Tongue (tissue), 2 donors: Measurements from ENCODE around the gene MKRN2OS. TPM values are rescaled to one million over a fixed set of nuclear protein-coding genes. Genes with fewer than 3 reads are reported as not detected.

Source experiments
- DNase-seq: peaks from one replicate; pipeline ENCODE4 v3.0.0-alpha.2; 2015
- total RNA-seq: library from RNA; depleted of rRNA; stranded (reverse); fragments of >200 nt; gene quantifications from one replicate; pipeline ENCODE4 v1.2.3, GENCODE V29; 2014

The MKRN2OS gene
- not detected for total RNA-seq

- DNase-seq = no peak
Measured at GRCh38 chr3:12545473-12545791, at the start of gene MKRN2OS. MKRN2OS (minus strand) TSS chr3:12545499; CDS start chr3:12545464, 35 bp downstream.

- DNase-seq = no peak
Measured at GRCh38 chr3:12593473-12593872, 48.2 kb upstream of the MKRN2OS start.

- no peak for DNase-seq
Measured at GRCh38 chr3:12591997-12592715, 46.9 kb upstream of the MKRN2OS start.

GRCh38 chr3:12591456-12591855 is 46.2 kb upstream of the MKRN2OS start:
- no peak for DNase-seq

DNA sequence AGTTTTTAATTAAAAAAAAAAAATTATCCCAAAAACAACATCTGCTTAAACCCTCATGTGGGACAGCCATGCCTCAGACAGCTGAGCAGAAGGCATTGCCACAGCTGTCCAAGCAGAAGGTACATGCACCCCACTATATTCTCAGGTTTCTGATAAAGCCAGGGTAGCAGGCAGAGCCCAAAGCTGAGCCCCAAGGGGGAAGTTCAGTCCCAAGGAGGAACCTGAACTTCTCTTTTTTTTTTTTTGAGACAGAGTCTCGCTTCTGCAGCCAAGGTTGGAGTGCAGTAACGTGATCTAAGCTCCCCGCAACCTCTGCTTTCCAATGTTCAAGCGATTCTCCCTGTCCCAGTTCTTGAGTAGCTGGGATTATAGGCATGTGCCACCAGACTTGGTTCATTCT is 44.8 kb upstream of the MKRN2OS start:
- DNase-seq = no peak

GRCh38 chr3:12588039-12589009 is 43.0 kb upstream of the MKRN2OS start:
- DNase-seq = no peak

DNA sequence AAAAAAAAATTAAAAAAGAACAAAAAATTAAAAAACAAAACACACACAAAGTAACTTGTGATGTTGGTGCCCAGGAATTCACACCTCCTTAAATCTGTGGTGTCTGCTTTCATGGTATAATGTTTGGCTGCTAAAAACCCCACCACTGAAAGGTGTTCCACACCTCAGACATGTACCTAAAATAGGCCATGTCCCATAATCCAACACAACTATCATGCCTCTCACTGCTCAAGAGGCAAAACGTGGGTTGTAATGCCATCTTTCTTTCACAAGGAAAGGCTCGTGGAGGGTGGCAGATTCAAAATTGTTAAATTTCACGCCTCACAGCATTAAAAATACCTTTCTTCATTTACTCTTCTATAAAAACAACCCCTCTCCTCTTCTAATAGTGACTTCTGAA is 41.1 kb upstream of the MKRN2OS start:
- DNase-seq = no peak

DNA sequence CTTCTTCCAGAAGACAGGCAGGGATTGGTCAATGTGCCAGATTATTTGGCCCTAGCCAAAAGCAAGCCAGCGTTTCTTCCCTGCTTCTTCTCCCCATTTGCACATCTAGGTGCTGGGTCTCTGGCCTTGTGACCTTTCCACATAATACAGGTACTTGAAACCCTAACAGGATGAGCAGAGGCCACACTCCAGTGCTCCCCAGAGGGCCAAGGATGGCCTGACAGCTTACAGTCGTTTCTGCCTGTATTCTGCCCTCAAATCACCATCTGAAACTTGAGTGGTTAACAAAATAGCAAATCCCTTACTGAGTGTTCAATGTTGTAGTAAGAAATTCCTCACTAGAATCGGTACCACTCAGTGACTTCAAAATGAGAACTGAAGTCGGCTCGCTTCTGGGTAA is 40.7 kb upstream of the MKRN2OS start:
- DNase-seq = no peak

DNA sequence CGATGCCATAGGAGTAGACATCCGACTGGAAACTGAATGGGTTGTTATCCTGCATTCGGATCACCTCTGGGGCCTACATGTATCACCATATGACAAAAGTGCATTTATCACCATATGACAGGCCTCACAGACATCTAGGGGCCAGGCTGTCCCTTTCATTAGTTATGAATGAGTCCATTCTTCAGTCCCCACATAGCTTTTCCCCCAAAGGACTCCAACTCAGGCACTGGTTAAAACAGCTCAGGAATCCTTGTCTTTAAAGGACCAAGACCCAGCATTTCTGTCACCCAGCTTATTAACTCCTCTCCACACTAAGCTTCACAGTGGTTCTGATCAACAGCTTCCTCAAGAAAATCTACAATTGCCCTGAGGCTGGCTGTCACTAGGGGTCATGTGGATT is 39.9 kb upstream of the MKRN2OS start:
- DNase-seq = no peak

DNA sequence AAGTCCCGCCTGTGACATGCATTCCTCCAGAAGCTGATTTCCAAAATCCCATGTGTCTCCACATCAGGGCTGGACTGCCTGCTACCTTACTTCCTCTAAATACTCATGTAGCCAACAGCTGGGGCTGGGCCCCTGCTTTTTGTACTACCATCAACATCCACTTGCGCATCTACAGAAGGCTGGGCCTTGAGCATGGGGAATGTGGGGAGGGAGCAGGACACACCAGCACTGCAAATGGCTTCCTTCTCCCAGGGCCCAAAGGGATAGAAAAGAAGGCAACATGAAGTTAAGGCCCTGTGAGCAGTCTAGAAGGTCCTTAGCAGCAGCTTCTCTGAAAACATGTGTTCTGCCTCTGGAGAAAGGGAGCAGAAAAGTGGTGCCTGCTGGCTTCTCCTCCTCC is 38.8 kb upstream of the MKRN2OS start:
- no peak for DNase-seq

GRCh38 chr3:12583280-12583679 is 38.0 kb upstream of the MKRN2OS start:
- no peak for DNase-seq

GRCh38 chr3:12582730-12583129 is 37.4 kb upstream of the MKRN2OS start:
- DNase-seq = no peak

GRCh38 chr3:12579905-12580304 is 34.6 kb upstream of the MKRN2OS start:
- DNase-seq = no peak

GRCh38 chr3:12579456-12579855 is 34.2 kb upstream of the MKRN2OS start:
- DNase-seq = no peak

- no peak for DNase-seq
Measured at GRCh38 chr3:12578742-12579141, 33.4 kb upstream of the MKRN2OS start.

- DNase-seq = no peak
Measured at GRCh38 chr3:12577379-12577778, 32.1 kb upstream of the MKRN2OS start.

GRCh38 chr3:12574661-12575060 is 29.4 kb upstream of the MKRN2OS start:
- no peak for DNase-seq

DNA sequence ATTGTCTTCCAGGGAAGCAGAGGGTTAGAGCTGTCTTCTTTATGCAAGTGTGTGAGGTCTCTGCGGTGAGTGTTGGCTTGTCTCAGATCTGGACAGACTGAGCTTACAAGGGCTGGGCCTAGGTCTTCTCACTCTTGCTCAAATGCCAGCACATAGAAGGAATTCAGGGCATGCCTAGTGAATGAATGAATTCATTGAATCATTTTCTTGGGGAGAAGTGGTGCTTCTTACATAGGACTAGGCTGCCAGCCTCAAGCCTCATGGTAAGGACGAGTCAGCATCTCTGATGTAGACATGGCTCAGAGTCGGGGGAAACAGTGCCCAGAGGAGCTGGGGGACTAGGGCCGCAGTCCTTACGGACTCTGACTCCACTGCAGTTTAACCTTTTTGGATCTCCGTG is 28.8 kb upstream of the MKRN2OS start:
- no peak for DNase-seq

DNA sequence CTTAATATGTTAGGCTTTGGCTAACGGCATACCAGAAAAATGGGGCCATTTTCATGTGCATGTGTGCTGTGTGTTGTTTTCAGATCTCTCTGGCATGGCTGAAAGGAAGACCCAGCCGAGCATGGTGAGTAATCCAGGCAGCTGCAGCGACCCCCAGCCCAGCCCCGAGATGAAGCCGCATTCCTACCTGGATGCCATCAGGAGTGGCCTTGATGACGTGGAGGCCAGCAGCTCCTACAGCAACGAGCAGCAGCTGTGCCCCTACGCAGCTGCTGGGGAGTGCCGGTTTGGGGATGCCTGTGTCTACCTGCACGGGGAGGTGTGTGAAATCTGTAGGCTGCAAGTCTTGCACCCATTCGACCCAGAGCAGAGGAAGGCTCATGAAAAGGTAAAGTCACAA is 26.7 kb upstream of the MKRN2OS start:
- DNase-seq = no peak

- no peak for DNase-seq
Measured at GRCh38 chr3:12569836-12570235, 24.5 kb upstream of the MKRN2OS start.

DNA sequence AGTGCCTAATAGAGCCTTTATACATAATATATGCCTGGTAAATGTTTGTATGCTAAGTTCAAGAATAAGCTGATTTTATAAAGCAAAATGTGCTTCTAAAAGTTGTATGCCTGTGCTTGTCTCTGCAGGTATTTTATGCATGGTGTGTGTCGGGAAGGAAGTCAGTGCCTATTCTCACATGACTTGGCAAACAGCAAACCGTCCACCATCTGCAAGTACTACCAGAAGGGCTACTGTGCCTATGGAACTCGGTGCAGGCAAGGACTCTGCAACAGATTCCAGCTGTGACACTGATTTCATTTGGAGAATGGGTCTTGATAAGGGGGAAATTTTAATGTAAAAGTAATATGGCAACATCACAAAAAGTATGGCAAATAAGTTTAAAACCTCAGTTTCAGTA is 23.4 kb upstream of the MKRN2OS start:
- no peak for DNase-seq

GRCh38 chr3:12566976-12567375 is 21.7 kb upstream of the MKRN2OS start:
- DNase-seq = no peak

DNA sequence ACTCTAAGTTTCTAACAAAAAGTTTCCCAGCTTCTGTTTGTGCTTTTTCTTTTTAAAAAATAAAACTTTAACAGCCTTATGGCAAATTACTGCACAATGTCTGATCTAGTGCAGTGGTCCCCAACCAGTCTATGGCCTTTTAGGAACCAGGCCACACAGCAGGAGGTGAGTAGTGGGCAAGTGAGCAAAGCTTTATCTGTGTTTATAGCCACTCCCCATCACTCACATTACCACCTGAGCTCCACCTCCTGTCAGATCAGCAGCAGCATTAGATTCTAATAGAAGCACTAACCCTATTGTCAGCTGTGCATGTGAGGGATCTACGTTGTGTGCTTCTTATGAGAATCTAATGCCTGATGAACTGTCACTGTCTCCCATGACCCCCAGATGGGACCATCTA is 17.2 kb upstream of the MKRN2OS start:
- DNase-seq = no peak

DNA sequence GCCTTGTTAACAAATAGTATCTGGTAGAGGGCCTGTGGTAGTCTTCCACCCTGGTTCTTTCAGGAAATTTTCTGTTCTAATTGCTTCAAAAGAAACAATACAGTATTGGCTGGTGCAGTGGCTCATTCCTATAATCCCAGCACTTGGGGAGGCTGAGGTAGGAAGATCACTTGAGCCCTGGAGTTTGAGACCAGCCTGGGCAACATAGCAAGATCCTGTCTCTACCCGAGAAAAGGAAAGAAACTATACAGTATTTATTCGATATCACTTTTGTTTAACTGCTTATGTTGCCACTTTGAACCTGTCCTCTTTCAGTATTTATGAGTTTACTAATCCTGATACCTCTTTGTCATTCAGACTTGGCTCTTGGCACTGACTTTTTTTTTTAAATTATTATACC is 16.1 kb upstream of the MKRN2OS start:
- DNase-seq = no peak
